Measurements from ENCODE around the gene MACROD2. TPM values are rescaled to one million over a fixed set of nuclear protein-coding genes. Genes with fewer than 3 reads are reported as not detected.

MACROD2 gene
- total RNA-seq, 4 donors from 2014 or later, result 12.6 to 60.3 (median 18.9) TPM

DNA sequence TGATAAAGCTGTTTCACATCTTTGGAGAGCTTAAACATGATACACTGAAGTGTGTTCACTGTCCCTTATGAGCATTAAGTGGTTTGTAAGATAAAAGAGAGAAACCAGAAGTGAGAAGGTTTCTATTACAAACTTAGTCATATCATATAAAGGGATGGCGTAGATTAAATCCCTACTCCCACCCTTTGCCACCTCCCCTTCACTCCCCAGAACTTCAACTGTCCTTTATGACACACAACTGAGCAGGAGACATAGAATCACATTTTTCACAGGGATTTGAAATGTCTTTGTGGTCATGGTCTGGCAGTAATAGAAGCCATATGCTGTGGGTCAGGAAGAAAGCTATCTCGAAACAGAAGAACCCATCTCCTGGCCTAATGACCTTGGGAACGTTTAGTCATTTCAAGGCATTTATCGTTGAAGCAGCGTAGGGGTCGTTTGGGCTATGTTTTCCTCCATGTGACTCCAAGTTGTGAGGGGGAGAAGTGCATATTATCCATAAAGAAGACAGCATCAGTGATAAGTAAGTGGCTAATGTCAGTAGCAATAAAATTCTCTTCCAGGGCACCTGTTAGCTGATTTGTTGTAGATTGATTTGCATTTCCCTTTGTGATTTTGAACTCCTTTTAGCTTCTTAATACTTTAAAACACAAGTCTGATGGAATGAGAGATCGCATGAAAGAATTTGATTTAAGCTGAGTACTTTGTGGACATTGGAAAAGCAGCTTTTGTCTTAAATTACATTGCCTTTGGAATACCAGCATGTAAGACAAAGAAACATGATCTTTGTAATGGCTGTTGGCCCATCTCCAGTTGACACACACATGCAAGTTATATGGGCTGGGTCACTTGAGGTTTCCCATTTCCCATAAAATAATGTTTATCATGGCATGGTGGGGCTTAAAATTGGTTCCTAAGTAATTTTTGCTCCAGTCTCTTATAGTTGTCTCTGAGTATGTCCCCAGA is 843.6 kb downstream of the MACROD2 start:
- Histone ChIP-seq H3K27me3 (no peaks in the 10 kb centered on the region), H3K4me3 (no peak overlapping the region), H3K9me3 (no peaks in the 10 kb centered on the region), H3K27ac (no peak overlapping the region), H3K36me3 (no peaks in the 10 kb centered on the region), H3K4me1 (peaks cover 7% of the 10 kb centered on the region)
- WGBS, result 73% methylated on average over 7 of the region's 7 CpGs
- TF ChIP-seq EP300 (IDR thresholded peaks at IDR 0.05), result no peak
- TF ChIP-seq POLR2A (IDR thresholded peaks at IDR 0.05), result no peak
- TF ChIP-seq POLR2AphosphoS5 (IDR thresholded peaks at IDR 0.05), result no peak
- TF ChIP-seq, protein P1, sequence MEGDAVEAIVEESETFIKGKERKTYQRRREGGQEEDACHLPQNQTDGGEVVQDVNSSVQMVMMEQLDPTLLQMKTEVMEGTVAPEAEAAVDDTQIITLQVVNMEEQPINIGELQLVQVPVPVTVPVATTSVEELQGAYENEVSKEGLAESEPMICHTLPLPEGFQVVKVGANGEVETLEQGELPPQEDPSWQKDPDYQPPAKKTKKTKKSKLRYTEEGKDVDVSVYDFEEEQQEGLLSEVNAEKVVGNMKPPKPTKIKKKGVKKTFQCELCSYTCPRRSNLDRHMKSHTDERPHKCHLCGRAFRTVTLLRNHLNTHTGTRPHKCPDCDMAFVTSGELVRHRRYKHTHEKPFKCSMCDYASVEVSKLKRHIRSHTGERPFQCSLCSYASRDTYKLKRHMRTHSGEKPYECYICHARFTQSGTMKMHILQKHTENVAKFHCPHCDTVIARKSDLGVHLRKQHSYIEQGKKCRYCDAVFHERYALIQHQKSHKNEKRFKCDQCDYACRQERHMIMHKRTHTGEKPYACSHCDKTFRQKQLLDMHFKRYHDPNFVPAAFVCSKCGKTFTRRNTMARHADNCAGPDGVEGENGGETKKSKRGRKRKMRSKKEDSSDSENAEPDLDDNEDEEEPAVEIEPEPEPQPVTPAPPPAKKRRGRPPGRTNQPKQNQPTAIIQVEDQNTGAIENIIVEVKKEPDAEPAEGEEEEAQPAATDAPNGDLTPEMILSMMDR (IDR thresholded peaks at IDR 0.05), result no peak
- no peak for DNase-seq (ENCODE audit: low spot score in 2 of 2)

DNA sequence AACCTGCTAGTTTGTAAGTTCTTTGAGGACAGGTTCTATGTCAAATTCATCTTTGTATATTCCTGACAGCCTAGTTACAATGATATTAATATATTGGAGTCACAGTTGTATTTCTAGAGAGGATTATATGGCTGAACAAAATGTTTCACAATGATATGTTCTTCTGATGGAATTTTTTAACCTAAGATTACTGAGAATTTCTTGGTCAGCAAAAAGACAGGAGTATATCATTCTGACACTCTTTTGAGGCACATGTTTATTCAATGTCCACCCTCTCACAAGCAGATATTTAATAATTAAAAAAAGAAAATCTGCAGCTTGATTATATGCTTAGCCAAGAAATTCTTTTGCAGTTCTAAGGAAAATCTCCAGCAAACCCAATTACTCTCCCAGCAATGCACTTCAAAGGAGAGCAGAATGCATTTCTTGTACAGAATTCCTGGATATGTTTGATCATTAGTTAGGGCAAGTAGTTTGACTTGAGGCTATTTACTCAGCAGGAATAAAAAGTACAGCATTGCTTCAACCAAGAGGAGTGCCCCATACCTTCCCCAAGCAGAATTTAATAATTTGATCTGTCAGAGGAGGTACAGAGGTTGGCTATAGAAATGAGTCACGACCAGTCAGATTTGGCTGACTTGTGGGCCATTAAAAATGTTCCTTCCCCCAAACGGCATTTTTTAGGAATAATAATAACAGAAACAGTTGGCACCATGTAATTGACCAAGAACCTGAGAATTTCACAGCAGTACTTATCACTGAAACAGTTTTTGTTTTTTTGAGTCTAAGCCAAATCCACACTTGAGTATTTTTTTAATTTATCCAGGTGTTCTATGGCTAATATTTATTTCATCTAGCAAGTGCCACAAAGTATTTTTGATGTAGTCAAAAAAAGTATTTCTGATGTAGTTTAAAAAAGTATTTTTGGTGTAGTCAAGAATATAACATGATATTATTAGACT is 850.2 kb downstream of the MACROD2 start:
- TF ChIP-seq EP300 (IDR thresholded peaks at IDR 0.05) (no peak), POLR2AphosphoS5 (IDR thresholded peaks at IDR 0.05) (no peak), POLR2A (IDR thresholded peaks at IDR 0.05) (no peak)
- TF ChIP-seq, protein P1 (IDR thresholded peaks at IDR 0.05), result no peak
- DNase-seq (ENCODE audit: low spot score in 2 of 2), result no peak
- Histone ChIP-seq H3K4me3 (no peak overlapping the region), H3K36me3 (no peaks in the 10 kb centered on the region), H3K4me1 (peaks cover 12% of the 10 kb centered on the region), H3K27ac (no peak overlapping the region), H3K27me3 (no peaks in the 10 kb centered on the region), H3K9me3 (no peaks in the 10 kb centered on the region)
- WGBS, result 42% methylated on average over 2 of the region's 2 CpGs

DNA sequence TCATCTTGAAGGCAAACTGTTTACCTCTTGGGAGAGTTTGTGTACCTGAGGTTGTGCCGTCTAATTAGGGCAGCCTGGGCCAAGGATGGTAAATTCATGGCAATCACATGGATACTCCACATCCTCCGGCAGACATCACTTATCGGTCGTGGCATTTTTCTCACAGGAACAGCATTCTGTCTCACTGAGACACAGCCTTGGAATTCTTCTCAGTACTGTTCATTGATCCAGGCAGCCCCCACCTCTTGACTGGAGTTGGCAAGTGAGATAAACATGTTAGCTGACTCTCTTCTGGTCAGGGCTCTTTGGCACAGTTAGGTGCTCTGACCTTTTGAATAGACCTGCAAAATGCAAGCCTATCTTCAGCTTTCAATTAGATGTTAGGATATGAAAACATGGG is 853.5 kb downstream of the MACROD2 start:
- no peak for DNase-seq (ENCODE audit: low spot score in 2 of 2)
- Histone ChIP-seq H3K4me3 (no peak overlapping the region), H3K9me3 (no peaks in the 10 kb centered on the region), H3K36me3 (no peaks in the 10 kb centered on the region), H3K27ac (no peak overlapping the region), H3K27me3 (no peaks in the 10 kb centered on the region), H3K4me1 (peaks cover 12% of the 10 kb centered on the region)
- TF ChIP-seq POLR2A (IDR thresholded peaks at IDR 0.05), result no peak
- 97% methylated on average over 4 of the region's 4 CpGs for WGBS

DNA sequence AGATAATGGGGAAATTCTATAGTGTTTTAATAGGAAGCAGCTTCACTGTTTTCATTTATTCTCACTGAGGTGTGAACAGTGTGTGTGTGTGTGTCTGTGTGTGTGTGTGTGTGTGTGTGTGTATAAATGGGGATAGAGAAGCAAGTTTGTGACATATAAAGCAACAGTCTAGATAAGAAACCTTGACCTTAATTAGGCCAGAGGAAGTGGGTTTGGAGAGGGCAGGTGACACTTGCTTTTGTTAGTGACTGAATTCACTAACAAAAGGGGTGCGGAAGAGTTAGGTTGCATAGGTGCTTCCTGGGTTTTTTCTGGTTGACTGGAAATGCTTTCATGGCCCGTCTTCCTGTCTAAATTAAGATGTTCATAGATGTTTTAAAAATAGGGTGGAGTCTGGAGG is 857.8 kb downstream of the MACROD2 start:
- H3K27ac ChIP-seq, result no peak overlapping the region
- H3K4me1 ChIP-seq, result no peaks in the 10 kb centered on the region
- no peaks in the 10 kb centered on the region for H3K27me3 ChIP-seq
- DNase-seq (ENCODE audit: low spot score in 2 of 2), result no peak
- H3K9me3 ChIP-seq, result no peaks in the 10 kb centered on the region
- H3K36me3 ChIP-seq, result no peaks in the 10 kb centered on the region
- WGBS, result 86% methylated on average over 2 of the region's 2 CpGs
- no peak overlapping the region for H3K4me3 ChIP-seq
- TF ChIP-seq, protein P1 (IDR thresholded peaks at IDR 0.05), result no peak
- TF ChIP-seq POLR2A (IDR thresholded peaks at IDR 0.05) (no peak), EP300 (IDR thresholded peaks at IDR 0.05) (no peak), POLR2AphosphoS5 (IDR thresholded peaks at IDR 0.05) (no peak)

DNA sequence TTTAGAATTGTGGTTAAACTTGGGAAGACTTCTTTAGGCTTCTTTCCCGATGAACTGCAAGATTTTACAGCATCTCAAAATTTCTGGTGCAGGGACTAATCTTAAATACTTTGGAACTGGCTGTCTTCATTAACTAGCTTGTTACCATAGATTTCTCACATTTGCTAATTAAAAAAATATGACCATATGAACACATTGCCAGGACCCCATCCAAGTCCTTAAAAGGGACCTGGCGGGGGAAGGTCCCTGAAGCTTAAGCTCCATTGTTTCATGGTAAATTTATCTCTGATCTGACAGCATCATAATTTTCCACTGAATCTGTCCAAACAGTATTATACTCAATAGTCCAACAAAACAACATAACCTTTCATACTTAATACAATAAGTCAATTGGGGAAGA is 859.9 kb downstream of the MACROD2 start:
- WGBS, result 82% methylated on average over 2 of the region's 2 CpGs
- DNase-seq (ENCODE audit: low spot score in 2 of 2), result no peak

More for the DNA sequence above, 859.9 kb downstream of the MACROD2 start:
- Histone ChIP-seq H3K4me3 (no peak overlapping the region), H3K27me3 (no peaks in the 10 kb centered on the region), H3K4me1 (peaks cover 1% of the 10 kb centered on the region), H3K9me3 (no peaks in the 10 kb centered on the region), H3K36me3 (no peaks in the 10 kb centered on the region), H3K27ac (no peak overlapping the region)
- TF ChIP-seq POLR2AphosphoS5 (IDR thresholded peaks at IDR 0.05) (no peak), POLR2A (IDR thresholded peaks at IDR 0.05) (no peak), EP300 (IDR thresholded peaks at IDR 0.05) (no peak)
- TF ChIP-seq, protein P1 (IDR thresholded peaks at IDR 0.05), result no peak

Data from suprapubic skin (tissue), 4 donors.